ENCODE measurements around the gene FAM53B. TPM values are rescaled to one million over a fixed set of nuclear protein-coding genes. Genes with fewer than 3 reads are reported as not detected.

The FAM53B gene
- total RNA-seq, 2 experiments from 2014 or later = 15.1 to 18.0 TPM

- CTCF ChIA-PET = interaction anchor here (0.6 to 5.4 kb wide), 5 partner anchors 18 to 96 kb away, joined by 3 to 28 read pairs (median 3); no protein-coding TSS in a partner anchor
- ATAC-seq = no peak
- H3K4me1 Mint-ChIP-seq (ENCODE audit: low read depth) = peaks cover 83% of the 10 kb centered on the region
- POLR2A ChIA-PET = interaction anchor here (0.8 kb wide), 1 partner anchor 43 kb away, joined by 3 read pairs; no protein-coding TSS in a partner anchor
- TF ChIP-seq, protein P1, sequence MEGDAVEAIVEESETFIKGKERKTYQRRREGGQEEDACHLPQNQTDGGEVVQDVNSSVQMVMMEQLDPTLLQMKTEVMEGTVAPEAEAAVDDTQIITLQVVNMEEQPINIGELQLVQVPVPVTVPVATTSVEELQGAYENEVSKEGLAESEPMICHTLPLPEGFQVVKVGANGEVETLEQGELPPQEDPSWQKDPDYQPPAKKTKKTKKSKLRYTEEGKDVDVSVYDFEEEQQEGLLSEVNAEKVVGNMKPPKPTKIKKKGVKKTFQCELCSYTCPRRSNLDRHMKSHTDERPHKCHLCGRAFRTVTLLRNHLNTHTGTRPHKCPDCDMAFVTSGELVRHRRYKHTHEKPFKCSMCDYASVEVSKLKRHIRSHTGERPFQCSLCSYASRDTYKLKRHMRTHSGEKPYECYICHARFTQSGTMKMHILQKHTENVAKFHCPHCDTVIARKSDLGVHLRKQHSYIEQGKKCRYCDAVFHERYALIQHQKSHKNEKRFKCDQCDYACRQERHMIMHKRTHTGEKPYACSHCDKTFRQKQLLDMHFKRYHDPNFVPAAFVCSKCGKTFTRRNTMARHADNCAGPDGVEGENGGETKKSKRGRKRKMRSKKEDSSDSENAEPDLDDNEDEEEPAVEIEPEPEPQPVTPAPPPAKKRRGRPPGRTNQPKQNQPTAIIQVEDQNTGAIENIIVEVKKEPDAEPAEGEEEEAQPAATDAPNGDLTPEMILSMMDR (IDR thresholded peaks at IDR 0.05) = no peak
- H3K27me3 Mint-ChIP-seq = no peaks in the 10 kb centered on the region
- H3K4me3 Mint-ChIP-seq = no peak overlapping the region
- H3K9me3 Mint-ChIP-seq = no peaks in the 10 kb centered on the region
- H3K36me3 Mint-ChIP-seq (ENCODE audit: low read depth) = peaks cover 9% of the 10 kb centered on the region
- intact Hi-C loops (cut with micrococcal nuclease) = loop anchor here (5.0 to 10.0 kb wide), 2 partner anchors 79 to 97 kb away; partner anchors contain the start of gene FAM53B
- H3K27ac Mint-ChIP-seq = no peak overlapping the region
- DNase-seq = no peak
These were observed 98.6 kb downstream of the FAM53B start for GRCh38 chr10:124645467-124646095.

DNA sequence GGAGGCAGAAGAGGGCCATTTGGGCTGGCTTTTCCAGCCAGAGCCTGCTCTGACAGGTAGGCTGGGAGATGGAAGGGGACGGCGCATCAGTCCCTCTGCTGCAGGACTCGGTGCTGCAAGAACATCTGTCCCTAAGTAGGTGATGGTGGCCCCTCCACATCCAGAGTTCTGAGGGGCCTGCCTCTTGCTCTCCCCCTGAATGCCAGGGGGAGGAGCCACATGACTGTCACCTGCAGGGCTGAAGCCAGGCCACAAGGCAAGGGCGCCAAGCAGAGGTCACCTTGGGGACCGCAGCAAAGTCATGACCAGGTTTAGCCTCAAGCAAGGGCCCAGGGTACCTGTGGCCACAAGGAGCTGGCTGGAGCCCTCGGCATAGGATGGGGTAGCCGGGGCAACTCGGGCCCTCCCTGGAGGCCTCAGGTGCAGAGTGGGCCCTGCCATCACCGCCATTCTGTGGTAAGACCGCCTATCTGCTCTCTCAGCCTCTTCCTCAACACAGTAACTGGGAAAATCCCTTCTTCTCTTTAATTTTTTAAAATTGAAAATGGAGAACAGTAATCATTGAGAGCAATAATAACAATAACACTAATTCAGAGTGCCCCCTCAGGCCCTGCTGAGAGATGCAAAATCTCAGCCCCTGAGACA, 99.3 kb downstream of the FAM53B start:
- Mint-ChIP-seq H3K36me3 (ENCODE audit: low read depth) (peaks cover 9% of the 10 kb centered on the region), H3K4me3 (no peak overlapping the region), H3K27ac (no peak overlapping the region), H3K4me1 (ENCODE audit: low read depth) (peaks cover 81% of the 10 kb centered on the region), H3K9me3 (no peaks in the 10 kb centered on the region), H3K27me3 (no peaks in the 10 kb centered on the region)
- ChIA-PET CTCF (interaction anchor here (0.9 to 5.4 kb wide), 5 partner anchors 13 to 104 kb away, joined by 3 to 28 read pairs (median 4); no protein-coding TSS in a partner anchor), POLR2A (interaction anchor here (0.8 to 1.6 kb wide), 3 partner anchors 19 to 44 kb away, joined by 3 to 4 read pairs (median 3); no protein-coding TSS in a partner anchor)
- intact Hi-C loops (cut with micrococcal nuclease) = loop anchor here (5.0 to 10.0 kb wide), 2 partner anchors 80 to 97 kb away; partner anchors contain the start of gene FAM53B
- ATAC-seq = no peak
- no peak for DNase-seq
- TF ChIP-seq, protein P1 (IDR thresholded peaks at IDR 0.05) = no peak

GRCh38 chr10:124644236-124644635, 99.9 kb downstream of the FAM53B start:
- Mint-ChIP-seq H3K4me1 (ENCODE audit: low read depth) (peaks cover 78% of the 10 kb centered on the region), H3K27me3 (no peaks in the 10 kb centered on the region), H3K36me3 (ENCODE audit: low read depth) (peaks cover 7% of the 10 kb centered on the region), H3K27ac (no peak overlapping the region), H3K9me3 (no peaks in the 10 kb centered on the region), H3K4me3 (no peak overlapping the region)
- intact Hi-C loops (cut with micrococcal nuclease) = loop anchor here (10.0 kb wide), 1 partner anchor 81 kb away; no protein-coding TSS in a partner anchor
- POLR2A ChIA-PET = interaction anchor here (0.6 to 1.6 kb wide), 4 partner anchors 13 to 53 kb away, joined by 3 to 4 read pairs (median 3); no protein-coding TSS in a partner anchor
- CTCF ChIA-PET = interaction anchor here (1.0 to 5.4 kb wide), 4 partner anchors 12 to 105 kb away, joined by 3 to 28 read pairs (median 4); no protein-coding TSS in a partner anchor
- ATAC-seq = no peak
- no peak for DNase-seq
- TF ChIP-seq, protein P1 (IDR thresholded peaks at IDR 0.05) = no peak

- Mint-ChIP-seq H3K27me3 (no peaks in the 10 kb centered on the region), H3K4me1 (ENCODE audit: low read depth) (peaks cover 70% of the 10 kb centered on the region), H3K27ac (no peak overlapping the region), H3K9me3 (no peaks in the 10 kb centered on the region), H3K4me3 (no peak overlapping the region), H3K36me3 (ENCODE audit: low read depth) (peaks cover 7% of the 10 kb centered on the region)
- ChIA-PET POLR2A (interaction anchor here (0.5 to 1.6 kb wide), 5 partner anchors 20 to 273 kb away, joined by 3 to 5 read pairs (median 3); no protein-coding TSS in a partner anchor), CTCF (interaction anchor here (1.1 to 5.4 kb wide), 4 partner anchors 12 to 105 kb away, joined by 3 to 28 read pairs (median 4); no protein-coding TSS in a partner anchor)
- TF ChIP-seq, protein P1 (IDR thresholded peaks at IDR 0.05) = no peak
- ATAC-seq (no peak), DNase-seq (no peak)
- intact Hi-C loops (cut with micrococcal nuclease) = loop anchor here (10.0 kb wide), 1 partner anchor 81 kb away; no protein-coding TSS in a partner anchor
These were observed 100.7 kb downstream of the FAM53B start for GRCh38 chr10:124643330-124644009.
